Lower leg skin (tissue), 3 donors: ENCODE measurements around the gene CCT7.

Source experiments
- CTCF ChIP-seq, 3 donors: fragments of 450-650 bp; IDR thresholded peaks; one replicate each; pipeline ENCODE4 v1.5.1; 2016; ENCODE audit warnings: antibody characterized with exemption in 3 of 3, mild to moderate bottlenecking in 3 of 3, moderate library complexity in 2 of 3
- POLR2A ChIP-seq, 2 donors: fragments of 450-650 bp; IDR thresholded peaks; one replicate each; pipeline ENCODE4 v1.6.1; 2016 to 2017; ENCODE audit warnings: antibody characterized with exemption in 2 of 2, mild to moderate bottlenecking in 1 of 2, moderate library complexity in 1 of 2

DNA sequence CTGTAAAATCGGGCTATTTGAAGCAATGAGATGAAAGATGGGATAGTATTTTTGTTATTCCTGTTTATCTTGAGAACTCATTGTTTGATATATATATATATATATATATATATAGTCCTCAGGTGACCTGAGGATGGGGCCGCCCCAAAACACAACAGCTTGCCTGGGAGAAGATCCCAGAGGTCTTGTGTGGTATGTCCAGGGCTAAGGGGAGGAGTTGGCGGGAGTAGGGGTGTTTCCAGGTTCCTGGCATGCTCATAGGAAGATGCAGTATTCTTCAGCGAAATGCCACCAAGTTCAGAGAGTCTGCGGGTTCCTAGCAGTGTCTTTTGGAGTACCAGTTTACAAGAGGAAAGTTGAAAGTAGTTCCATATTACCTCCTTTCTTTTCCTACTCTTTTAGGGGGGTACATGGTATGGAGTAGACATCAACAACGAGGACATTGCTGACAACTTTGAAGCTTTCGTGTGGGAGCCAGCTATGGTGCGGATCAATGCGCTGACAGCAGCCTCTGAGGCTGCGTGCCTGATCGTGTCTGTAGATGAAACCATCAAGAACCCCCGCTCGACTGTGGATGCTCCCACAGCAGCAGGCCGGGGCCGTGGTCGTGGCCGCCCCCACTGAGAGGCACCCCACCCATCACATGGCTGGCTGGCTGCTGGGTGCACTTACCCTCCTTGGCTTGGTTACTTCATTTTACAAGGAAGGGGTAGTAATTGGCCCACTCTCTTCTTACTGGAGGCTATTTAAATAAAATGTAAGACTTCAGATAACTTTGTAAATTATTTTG is 18.3 kb downstream of the CCT7 start:
- no peak for TF ChIP-seq CTCF (IDR thresholded peaks at IDR 0.05)
- no peak for TF ChIP-seq POLR2A (IDR thresholded peaks at IDR 0.05)
